PFSK-1 (cell line): ENCODE measurements around the gene DIP2C.

Experiments used
- FOXP2 ChIP-seq: optimal IDR thresholded peaks from 2 replicates; pipeline ENCODE3; 2011; ENCODE audit warnings: borderline replicate concordance, control low read depth, inconsistent platforms; ENCODE audit not compliant: insufficient read depth; ENCODE audit errors: extremely low read length, extremely low read depth
- POLR2AphosphoS5 ChIP-seq: IDR thresholded peaks from 2 replicates; pipeline ENCODE4 v1.6.1; 2012; ENCODE audit warnings: low read depth, mild to moderate bottlenecking, control low read depth, low read length, moderate library complexity
- SIN3A ChIP-seq: IDR thresholded peaks from 2 replicates; pipeline ENCODE4 v1.6.1; 2012; ENCODE audit warnings: mild to moderate bottlenecking, low read length, moderate library complexity, borderline replicate concordance; ENCODE audit not compliant: insufficient read depth
- TAF1 ChIP-seq: IDR thresholded peaks from 2 replicates; pipeline ENCODE4 v1.6.1; 2012; ENCODE audit warnings: low read length, control low read depth, borderline replicate concordance; ENCODE audit not compliant: insufficient read depth
- TF ChIP-seq, protein P1 (sequence below), 2 experiments: IDR thresholded peaks; 2 replicates each; pipeline versions ENCODE4 v1.6.1 to v1.8.0; 2011 to 2012; ENCODE audit warnings: low read depth in 2 of 2, low read length in 2 of 2, control low read depth in 1 of 2, inconsistent platforms in 1 of 2, mild to moderate bottlenecking in 1 of 2, moderate library complexity in 1 of 2; ENCODE audit not compliant: insufficient read depth in 1 of 2

The DIP2C gene

DNA sequence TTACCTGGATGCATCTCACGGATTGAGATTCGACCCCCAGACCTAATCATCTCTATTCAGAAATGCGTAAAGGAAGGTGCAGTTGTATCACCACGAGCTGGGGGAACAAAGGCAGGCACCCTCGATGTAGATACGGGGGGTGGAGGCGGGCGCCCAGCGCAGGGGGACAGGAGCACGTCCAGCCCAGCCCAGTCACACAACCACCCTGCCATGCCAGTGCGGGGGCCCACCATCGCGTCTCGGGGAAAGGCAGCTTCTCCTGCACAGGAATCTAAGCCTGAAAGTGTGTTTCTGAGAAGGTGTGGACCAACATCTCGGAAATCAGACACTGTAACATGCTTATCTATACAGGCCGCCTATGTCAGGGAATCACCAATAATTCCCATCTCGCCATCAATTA lies 131.1 kb downstream of the DIP2C start:
- no peak for TF ChIP-seq TAF1
- no peak for TF ChIP-seq POLR2AphosphoS5
- TF ChIP-seq FOXP2: no peak
- TF ChIP-seq, protein P1, sequence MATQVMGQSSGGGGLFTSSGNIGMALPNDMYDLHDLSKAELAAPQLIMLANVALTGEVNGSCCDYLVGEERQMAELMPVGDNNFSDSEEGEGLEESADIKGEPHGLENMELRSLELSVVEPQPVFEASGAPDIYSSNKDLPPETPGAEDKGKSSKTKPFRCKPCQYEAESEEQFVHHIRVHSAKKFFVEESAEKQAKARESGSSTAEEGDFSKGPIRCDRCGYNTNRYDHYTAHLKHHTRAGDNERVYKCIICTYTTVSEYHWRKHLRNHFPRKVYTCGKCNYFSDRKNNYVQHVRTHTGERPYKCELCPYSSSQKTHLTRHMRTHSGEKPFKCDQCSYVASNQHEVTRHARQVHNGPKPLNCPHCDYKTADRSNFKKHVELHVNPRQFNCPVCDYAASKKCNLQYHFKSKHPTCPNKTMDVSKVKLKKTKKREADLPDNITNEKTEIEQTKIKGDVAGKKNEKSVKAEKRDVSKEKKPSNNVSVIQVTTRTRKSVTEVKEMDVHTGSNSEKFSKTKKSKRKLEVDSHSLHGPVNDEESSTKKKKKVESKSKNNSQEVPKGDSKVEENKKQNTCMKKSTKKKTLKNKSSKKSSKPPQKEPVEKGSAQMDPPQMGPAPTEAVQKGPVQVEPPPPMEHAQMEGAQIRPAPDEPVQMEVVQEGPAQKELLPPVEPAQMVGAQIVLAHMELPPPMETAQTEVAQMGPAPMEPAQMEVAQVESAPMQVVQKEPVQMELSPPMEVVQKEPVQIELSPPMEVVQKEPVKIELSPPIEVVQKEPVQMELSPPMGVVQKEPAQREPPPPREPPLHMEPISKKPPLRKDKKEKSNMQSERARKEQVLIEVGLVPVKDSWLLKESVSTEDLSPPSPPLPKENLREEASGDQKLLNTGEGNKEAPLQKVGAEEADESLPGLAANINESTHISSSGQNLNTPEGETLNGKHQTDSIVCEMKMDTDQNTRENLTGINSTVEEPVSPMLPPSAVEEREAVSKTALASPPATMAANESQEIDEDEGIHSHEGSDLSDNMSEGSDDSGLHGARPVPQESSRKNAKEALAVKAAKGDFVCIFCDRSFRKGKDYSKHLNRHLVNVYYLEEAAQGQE (IDR thresholded peaks at IDR 0.05; ENCODE audit: insufficient read depth in 1 of 2, low read depth in 2 of 2, low read length in 2 of 2): no peak
- TF ChIP-seq SIN3A: no peak

- TF ChIP-seq TAF1 (no peak), FOXP2 (no peak), POLR2AphosphoS5 (no peak)
Observed at GRCh38 chr10:557792-558328, 131.6 kb downstream of the DIP2C start.

DNA sequence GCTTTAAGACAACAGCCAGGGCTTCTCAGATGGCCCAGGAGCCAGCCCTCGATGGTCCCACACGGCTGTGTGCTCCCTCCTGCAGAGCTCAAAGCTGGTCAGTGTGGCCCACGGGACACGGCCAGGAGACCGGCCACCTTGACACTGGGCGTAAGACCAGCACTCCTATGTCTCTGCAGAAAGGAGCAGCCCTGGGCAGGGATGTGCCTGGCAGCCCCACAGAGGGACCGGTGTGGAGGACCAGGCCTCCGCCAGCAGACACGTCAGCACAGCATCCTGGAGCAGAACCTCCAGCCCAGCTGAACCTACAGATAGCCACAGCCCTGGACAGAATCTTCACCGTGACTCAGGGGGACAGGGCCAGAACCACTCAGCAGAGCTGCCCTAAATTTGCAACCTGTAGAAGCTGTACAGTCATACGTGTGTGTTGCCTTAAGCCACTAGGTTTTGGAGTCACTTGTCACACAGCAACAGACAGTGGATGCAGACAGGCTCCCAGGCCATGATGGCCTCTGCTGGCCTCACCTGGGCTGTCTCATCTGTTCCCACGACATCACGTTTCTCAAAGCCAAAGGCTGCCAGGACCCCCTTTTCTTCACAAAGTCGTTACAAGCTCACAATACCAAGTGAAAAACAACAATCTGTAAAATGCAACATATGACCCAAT lies 132.4 kb downstream of the DIP2C start:
- TF ChIP-seq SIN3A: no peak
- TF ChIP-seq TAF1: no peak
- TF ChIP-seq, protein P1 (IDR thresholded peaks at IDR 0.05; ENCODE audit: insufficient read depth in 1 of 2, low read depth in 2 of 2, low read length in 2 of 2): no peak
- no peak for TF ChIP-seq POLR2AphosphoS5
- no peak for TF ChIP-seq FOXP2

- TF ChIP-seq FOXP2 (no peak), TAF1 (no peak), POLR2AphosphoS5 (no peak), SIN3A (no peak)
- TF ChIP-seq, protein P1 (IDR thresholded peaks at IDR 0.05; ENCODE audit: insufficient read depth in 1 of 2, low read depth in 2 of 2, low read length in 2 of 2): no peak
Observed at GRCh38 chr10:555682-556350, 133.7 kb downstream of the DIP2C start.

DNA sequence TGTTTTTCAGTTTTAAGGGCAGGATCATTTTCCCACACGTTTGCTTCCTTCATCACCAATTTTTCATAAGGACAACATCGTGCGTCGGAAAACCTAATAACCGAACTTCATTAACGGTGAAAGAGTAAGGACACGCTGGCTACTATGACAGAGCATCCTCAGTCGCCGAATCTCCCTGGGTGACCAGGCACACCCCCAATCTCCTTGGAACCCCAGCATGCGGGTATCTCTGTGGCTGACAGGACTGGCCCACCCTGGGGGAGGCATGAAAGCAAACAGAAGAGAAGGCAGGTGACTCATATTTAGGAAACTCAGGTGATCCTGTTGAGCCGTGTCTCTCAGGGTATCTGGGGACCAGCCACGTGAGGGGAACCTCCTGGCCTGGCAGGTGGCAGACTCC lies 134.2 kb downstream of the DIP2C start:
- TF ChIP-seq SIN3A: no peak
- TF ChIP-seq TAF1: no peak
- TF ChIP-seq FOXP2: no peak
- TF ChIP-seq, protein P1 (IDR thresholded peaks at IDR 0.05; ENCODE audit: insufficient read depth in 1 of 2, low read depth in 2 of 2, low read length in 2 of 2): no peak
- TF ChIP-seq POLR2AphosphoS5: no peak
